BJ (cell line): ENCODE results near the gene KRT222. TPM values are rescaled to one million over a fixed set of nuclear protein-coding genes. Genes with fewer than 3 reads are reported as not detected.

ENCODE experiments used
- CTCF ChIA-PET: fragments of 350-600 bp; formaldehyde crosslinking; extraction: SDS; loops from one replicate; lab custom pipeline; 2021; ENCODE audit warnings: antibody characterized with exemption, inconsistent platforms; lab: Yijun Ruan, JAX
- POLR2A ChIA-PET: fragments of 300-600 bp; sonication (Branson Sonifier 250); formaldehyde crosslinking; extraction: SDS; loops from one replicate; lab custom pipeline; 2021; ENCODE audit warnings: antibody characterized with exemption; lab: Charles Lee
- DNase-seq: peaks from one replicate; pipeline ENCODE4 v3.0.0-alpha.2; 2011; ENCODE audit warnings: low read depth
- H3K27me3 ChIP-seq: 2 replicates; pipeline ENCODE4 v1.6.0; 2011; ENCODE audit warnings: low read length; ENCODE audit not compliant: control insufficient read depth, insufficient read depth
- H3K36me3 ChIP-seq: 2 replicates; pipeline ENCODE4 v1.5.1; 2011; ENCODE audit warnings: low read length; ENCODE audit not compliant: control insufficient read depth, insufficient read depth
- H3K4me3 ChIP-seq: 2 replicates; pipeline ENCODE4 v1.5.1; 2011; ENCODE audit warnings: low read depth, mild to moderate bottlenecking, control low read depth, low read length
- CTCF ChIP-seq: IDR thresholded peaks from 2 replicates; pipeline ENCODE4 v1.5.1; 2011; ENCODE audit warnings: low read depth, mild to moderate bottlenecking, control low read depth, inconsistent platforms, low read length, moderate library complexity; ENCODE audit not compliant: insufficient read depth
- polyA plus RNA-seq: library from polyadenylated mRNA; depleted of rRNA; stranded (reverse); fragments of >200 nt; gene quantifications from 2 replicates; pipeline ENCODE4 v1.2.3, GENCODE V29; 2011

The KRT222 gene
- polyA plus RNA-seq, 1 experiment = not detected

GRCh38 chr17:40666331-40666730, 1.4 kb upstream of the KRT222 start:
- ChIA-PET CTCF (interaction anchor here (0.9 kb wide), 1 partner anchor 9 kb away, joined by 4 read pairs; no protein-coding TSS in a partner anchor), POLR2A (no interaction called here)
- DNase-seq = no peak
- Histone ChIP-seq H3K27me3 (peaks cover 17% of the 10 kb centered on the region), H3K36me3 (no peaks in the 10 kb centered on the region), H3K4me3 (no peak overlapping the region)
- no peak for TF ChIP-seq CTCF

GRCh38 chr17:40663252-40663651, 1.7 kb downstream of the KRT222 start:
- ChIA-PET CTCF (interaction anchor here (1.9 kb wide), 1 partner anchor 44 kb away, joined by 4 read pairs; no protein-coding TSS in a partner anchor), POLR2A (no interaction called here)
- no peaks in the 10 kb centered on the region for H3K36me3 ChIP-seq
- TF ChIP-seq CTCF = no peak
- no peak overlapping the region for H3K4me3 ChIP-seq
- DNase-seq = no peak
- H3K27me3 ChIP-seq = peaks cover 18% of the 10 kb centered on the region

GRCh38 chr17:40659911-40660310, 5.1 kb downstream of the KRT222 start:
- POLR2A ChIA-PET = no interaction called here
- Histone ChIP-seq H3K4me3 (no peak overlapping the region), H3K27me3 (peaks cover 14% of the 10 kb centered on the region), H3K36me3 (no peaks in the 10 kb centered on the region)
- TF ChIP-seq CTCF = no peak
- CTCF ChIA-PET = no interaction called here
- DNase-seq = no peak

- H3K36me3 ChIP-seq = no peaks in the 10 kb centered on the region
- ChIA-PET CTCF (no interaction called here), POLR2A (no interaction called here)
- no peak overlapping the region for H3K4me3 ChIP-seq
- TF ChIP-seq CTCF = no peak
- no peak for DNase-seq
- peaks cover 11% of the 10 kb centered on the region for H3K27me3 ChIP-seq
Measured at GRCh38 chr17:40658396-40658795, 6.6 kb downstream of the KRT222 start.

- CTCF ChIA-PET = no interaction called here
- H3K36me3 ChIP-seq = no peaks in the 10 kb centered on the region
- H3K27me3 ChIP-seq = no peaks in the 10 kb centered on the region
- no peak for TF ChIP-seq CTCF
- H3K4me3 ChIP-seq = no peak overlapping the region
- no peak for DNase-seq
- POLR2A ChIA-PET = no interaction called here
Measured at GRCh38 chr17:40651939-40652338, 13.0 kb downstream of the KRT222 start.
